OCI-LY1 (cell line): Measurements from ENCODE around the gene PRMT7.

Source experiments
- H2AFZ ChIP-seq: fragments of 200-600 bp; sonication (generic), shearing (Covaris generic); 2 replicates; pipeline ENCODE4 v1.6.0; 2014; ENCODE audit warnings: antibody characterized with exemption, mild to moderate bottlenecking, low read length
- H3F3A ChIP-seq: fragments of 200-600 bp; sonication (generic), shearing (Covaris generic); 2 replicates; pipeline ENCODE4 v1.6.0; 2014; ENCODE audit warnings: mild to moderate bottlenecking, antibody characterized with exemption, low read length, moderate library complexity; ENCODE audit not compliant: insufficient read depth
- H3K27ac ChIP-seq: fragments of 200-600 bp; sonication (generic); 2 replicates; pipeline ENCODE4 v1.5.1; 2014; ENCODE audit warnings: low read length, mixed run types, mild to moderate bottlenecking, low read depth; ENCODE audit not compliant: poor library complexity, severe bottlenecking
- H3K27me3 ChIP-seq: fragments of 200-600 bp; sonication (generic); 2 replicates; pipeline ENCODE4 v1.6.0; 2014; ENCODE audit warnings: antibody characterized with exemption, mild to moderate bottlenecking, low read length, moderate library complexity; ENCODE audit not compliant: insufficient read depth
- H3K36me3 ChIP-seq: fragments of 200-600 bp; sonication (generic); 2 replicates; pipeline ENCODE4 v1.6.1; 2014; ENCODE audit warnings: mild to moderate bottlenecking, antibody characterized with exemption, low read length, moderate library complexity, mixed read lengths; ENCODE audit not compliant: insufficient read depth
- H3K4me1 ChIP-seq: fragments of 200-600 bp; sonication (generic); 2 replicates; pipeline ENCODE4 v1.5.1; 2014; ENCODE audit warnings: mild to moderate bottlenecking, low read length, moderate library complexity; ENCODE audit not compliant: insufficient read depth, severe bottlenecking
- H3K4me2 ChIP-seq: fragments of 200-600 bp; sonication (generic), shearing (Covaris generic); 2 replicates; pipeline ENCODE4 v1.6.1; 2014; ENCODE audit warnings: low read length
- H3K4me3 ChIP-seq: fragments of 200-600 bp; sonication (generic); 2 replicates; pipeline ENCODE4 v1.5.1; 2014; ENCODE audit warnings: low read length, low read depth, mild to moderate bottlenecking, mixed read lengths; ENCODE audit not compliant: poor library complexity, severe bottlenecking
- H3K79me2 ChIP-seq: fragments of 200-600 bp; shearing (Covaris generic); 2 replicates; pipeline ENCODE4 v1.6.1; 2016; ENCODE audit warnings: mixed run types, low read length, mixed read lengths; ENCODE audit not compliant: insufficient read depth
- H3K9ac ChIP-seq: fragments of 200-600 bp; sonication (generic), shearing (Covaris generic); 2 replicates; pipeline ENCODE4 v1.6.1; 2014; ENCODE audit warnings: mild to moderate bottlenecking, low read length, mixed read lengths
- H3K9me2 ChIP-seq: fragments of 200-600 bp; sonication (generic), shearing (Covaris generic); 2 replicates; pipeline ENCODE4 v1.6.1; 2014; ENCODE audit warnings: low read depth, mild to moderate bottlenecking, low read length, mixed read lengths
- H3K9me3 ChIP-seq: fragments of 200-600 bp; shearing (Covaris generic); 2 replicates; pipeline ENCODE4 v1.6.1; 2014; ENCODE audit warnings: low read length, mixed read lengths
- H4K20me1 ChIP-seq: fragments of 200-600 bp; sonication (generic), shearing (Covaris generic); 2 replicates; pipeline ENCODE4 v1.6.0; 2016; ENCODE audit warnings: mild to moderate bottlenecking, low read length; ENCODE audit not compliant: insufficient read depth
- CTCF ChIP-seq: fragments of 200-600 bp; sonication (generic), shearing (Covaris generic); IDR thresholded peaks from 2 replicates; pipeline ENCODE4 v1.5.1; 2017; ENCODE audit warnings: mild to moderate bottlenecking, antibody characterized with exemption, low read length, moderate library complexity, mixed read lengths
- EZH2 ChIP-seq: fragments of 200-600 bp; sonication (generic), shearing (Covaris generic); IDR thresholded peaks from 2 replicates; pipeline ENCODE4 v1.8.0; 2017; ENCODE audit warnings: borderline replicate concordance, mixed run types, mild to moderate bottlenecking, antibody characterized with exemption, low read length, moderate library complexity, mixed read lengths

The PRMT7 gene

GRCh38 chr16:68377667-68378393, 67.0 kb downstream of the PRMT7 start:
- Histone ChIP-seq H3K9me3 (no peaks in the 10 kb centered on the region), H3K4me3 (no peak overlapping the region), H3K79me2 (no peaks in the 10 kb centered on the region), H3K36me3 (no peaks in the 10 kb centered on the region), H4K20me1 (no peaks in the 10 kb centered on the region), H3K4me1 (peaks cover 14% of the 10 kb centered on the region), H3K27me3 (no peaks in the 10 kb centered on the region), H3K4me2 (no peak overlapping the region), H3K9ac (no peak overlapping the region), H3K9me2 (no peaks in the 10 kb centered on the region), H3K27ac (no peak overlapping the region), H3F3A (no peaks in the 10 kb centered on the region), H2AFZ (no peak overlapping the region)
- TF ChIP-seq CTCF, result no peak
- no peak for TF ChIP-seq EZH2

GRCh38 chr16:68378436-68379415, 67.9 kb downstream of the PRMT7 start:
- Histone ChIP-seq H3K4me3 (no peak overlapping the region), H3K4me1 (peaks cover 14% of the 10 kb centered on the region), H3K27me3 (no peaks in the 10 kb centered on the region), H3K9me3 (no peaks in the 10 kb centered on the region), H3K9me2 (no peaks in the 10 kb centered on the region), H3K79me2 (no peaks in the 10 kb centered on the region), H3K4me2 (no peak overlapping the region), H3F3A (no peaks in the 10 kb centered on the region), H3K9ac (no peak overlapping the region), H3K27ac (no peak overlapping the region), H4K20me1 (no peaks in the 10 kb centered on the region), H2AFZ (no peak overlapping the region), H3K36me3 (no peaks in the 10 kb centered on the region)
- TF ChIP-seq CTCF (no peak), EZH2 (no peak)

GRCh38 chr16:68379472-68380347, 68.9 kb downstream of the PRMT7 start:
- Histone ChIP-seq H3K9me3 (no peaks in the 10 kb centered on the region), H3K79me2 (no peaks in the 10 kb centered on the region), H3K27me3 (no peaks in the 10 kb centered on the region), H3K36me3 (no peaks in the 10 kb centered on the region), H3K9ac (no peak overlapping the region), H2AFZ (no peak overlapping the region), H3K4me3 (no peak overlapping the region), H4K20me1 (no peaks in the 10 kb centered on the region), H3F3A (no peaks in the 10 kb centered on the region), H3K27ac (no peak overlapping the region), H3K4me2 (no peak overlapping the region), H3K9me2 (no peaks in the 10 kb centered on the region), H3K4me1 (peaks cover 14% of the 10 kb centered on the region)
- TF ChIP-seq EZH2, result no peak
